ENCODE results near the gene AKTIP.

The AKTIP gene

GRCh38 chr16:53478965-53479364 lies 24.0 kb downstream of the AKTIP start:
- no peak for DNase-seq

- DNase-seq: no peak
Measured at GRCh38 chr16:53476867-53477266, 26.1 kb downstream of the AKTIP start.

- DNase-seq: no peak
Measured at GRCh38 chr16:53465606-53466280, 37.3 kb downstream of the AKTIP start.

- DNase-seq: no peak
Measured at GRCh38 chr16:53458635-53459034, 44.4 kb downstream of the AKTIP start.

- DNase-seq: no peak
Measured at GRCh38 chr16:53457670-53458069, 45.3 kb downstream of the AKTIP start.

- no peak for DNase-seq
Measured at GRCh38 chr16:53456625-53457024, 46.4 kb downstream of the AKTIP start.

GRCh38 chr16:53453928-53454327 lies 49.1 kb downstream of the AKTIP start:
- DNase-seq: no peak

- no peak for DNase-seq
Measured at GRCh38 chr16:53449816-53450517, 53.0 kb downstream of the AKTIP start.

GRCh38 chr16:53446090-53446489 lies 56.9 kb downstream of the AKTIP start:
- no peak for DNase-seq

GRCh38 chr16:53445534-53445933 lies 57.5 kb downstream of the AKTIP start:
- DNase-seq: no peak
